Measurements from ENCODE around the gene LSP1.

DNA sequence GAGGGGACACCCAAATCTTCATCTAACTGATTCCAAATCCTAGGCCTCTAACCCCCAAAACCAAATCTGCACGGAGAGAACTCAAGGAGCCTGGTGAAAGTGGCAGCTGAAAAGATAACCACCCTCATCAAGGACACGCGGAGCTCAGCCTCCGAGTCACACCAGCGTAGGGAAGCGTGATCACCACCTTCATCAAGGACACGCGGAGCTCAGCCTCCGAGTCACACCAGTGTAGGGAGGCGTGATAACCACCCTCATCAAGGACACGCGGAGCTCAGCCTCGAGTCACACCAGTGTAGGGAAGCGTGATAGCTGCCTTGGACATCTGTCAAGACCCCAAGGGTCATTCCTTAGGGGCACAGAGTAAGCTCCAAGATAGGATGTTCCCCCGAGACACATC is 47.4 kb upstream of the LSP1 start:
- TF ChIP-seq, protein P1, sequence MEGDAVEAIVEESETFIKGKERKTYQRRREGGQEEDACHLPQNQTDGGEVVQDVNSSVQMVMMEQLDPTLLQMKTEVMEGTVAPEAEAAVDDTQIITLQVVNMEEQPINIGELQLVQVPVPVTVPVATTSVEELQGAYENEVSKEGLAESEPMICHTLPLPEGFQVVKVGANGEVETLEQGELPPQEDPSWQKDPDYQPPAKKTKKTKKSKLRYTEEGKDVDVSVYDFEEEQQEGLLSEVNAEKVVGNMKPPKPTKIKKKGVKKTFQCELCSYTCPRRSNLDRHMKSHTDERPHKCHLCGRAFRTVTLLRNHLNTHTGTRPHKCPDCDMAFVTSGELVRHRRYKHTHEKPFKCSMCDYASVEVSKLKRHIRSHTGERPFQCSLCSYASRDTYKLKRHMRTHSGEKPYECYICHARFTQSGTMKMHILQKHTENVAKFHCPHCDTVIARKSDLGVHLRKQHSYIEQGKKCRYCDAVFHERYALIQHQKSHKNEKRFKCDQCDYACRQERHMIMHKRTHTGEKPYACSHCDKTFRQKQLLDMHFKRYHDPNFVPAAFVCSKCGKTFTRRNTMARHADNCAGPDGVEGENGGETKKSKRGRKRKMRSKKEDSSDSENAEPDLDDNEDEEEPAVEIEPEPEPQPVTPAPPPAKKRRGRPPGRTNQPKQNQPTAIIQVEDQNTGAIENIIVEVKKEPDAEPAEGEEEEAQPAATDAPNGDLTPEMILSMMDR (IDR thresholded peaks at IDR 0.05; ENCODE audit: insufficient read depth, low read length) = no peak
- TF ChIP-seq, protein P2, sequence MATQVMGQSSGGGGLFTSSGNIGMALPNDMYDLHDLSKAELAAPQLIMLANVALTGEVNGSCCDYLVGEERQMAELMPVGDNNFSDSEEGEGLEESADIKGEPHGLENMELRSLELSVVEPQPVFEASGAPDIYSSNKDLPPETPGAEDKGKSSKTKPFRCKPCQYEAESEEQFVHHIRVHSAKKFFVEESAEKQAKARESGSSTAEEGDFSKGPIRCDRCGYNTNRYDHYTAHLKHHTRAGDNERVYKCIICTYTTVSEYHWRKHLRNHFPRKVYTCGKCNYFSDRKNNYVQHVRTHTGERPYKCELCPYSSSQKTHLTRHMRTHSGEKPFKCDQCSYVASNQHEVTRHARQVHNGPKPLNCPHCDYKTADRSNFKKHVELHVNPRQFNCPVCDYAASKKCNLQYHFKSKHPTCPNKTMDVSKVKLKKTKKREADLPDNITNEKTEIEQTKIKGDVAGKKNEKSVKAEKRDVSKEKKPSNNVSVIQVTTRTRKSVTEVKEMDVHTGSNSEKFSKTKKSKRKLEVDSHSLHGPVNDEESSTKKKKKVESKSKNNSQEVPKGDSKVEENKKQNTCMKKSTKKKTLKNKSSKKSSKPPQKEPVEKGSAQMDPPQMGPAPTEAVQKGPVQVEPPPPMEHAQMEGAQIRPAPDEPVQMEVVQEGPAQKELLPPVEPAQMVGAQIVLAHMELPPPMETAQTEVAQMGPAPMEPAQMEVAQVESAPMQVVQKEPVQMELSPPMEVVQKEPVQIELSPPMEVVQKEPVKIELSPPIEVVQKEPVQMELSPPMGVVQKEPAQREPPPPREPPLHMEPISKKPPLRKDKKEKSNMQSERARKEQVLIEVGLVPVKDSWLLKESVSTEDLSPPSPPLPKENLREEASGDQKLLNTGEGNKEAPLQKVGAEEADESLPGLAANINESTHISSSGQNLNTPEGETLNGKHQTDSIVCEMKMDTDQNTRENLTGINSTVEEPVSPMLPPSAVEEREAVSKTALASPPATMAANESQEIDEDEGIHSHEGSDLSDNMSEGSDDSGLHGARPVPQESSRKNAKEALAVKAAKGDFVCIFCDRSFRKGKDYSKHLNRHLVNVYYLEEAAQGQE (IDR thresholded peaks at IDR 0.05; ENCODE audit: insufficient replicate concordance, low read depth) = no peak
- TF ChIP-seq POLR2AphosphoS5 (IDR thresholded peaks at IDR 0.05; ENCODE audit: low read depth) = no peak
